Activated gamma-delta T cell treated with Interleukin-2 at 50 U/mL for 16 hours (primary cell): ENCODE results near the gene NEDD4L.

Source experiments
- DNase-seq: peaks from one replicate; pipeline ENCODE4 v3.0.0-alpha.2; 2020

The NEDD4L gene

DNA sequence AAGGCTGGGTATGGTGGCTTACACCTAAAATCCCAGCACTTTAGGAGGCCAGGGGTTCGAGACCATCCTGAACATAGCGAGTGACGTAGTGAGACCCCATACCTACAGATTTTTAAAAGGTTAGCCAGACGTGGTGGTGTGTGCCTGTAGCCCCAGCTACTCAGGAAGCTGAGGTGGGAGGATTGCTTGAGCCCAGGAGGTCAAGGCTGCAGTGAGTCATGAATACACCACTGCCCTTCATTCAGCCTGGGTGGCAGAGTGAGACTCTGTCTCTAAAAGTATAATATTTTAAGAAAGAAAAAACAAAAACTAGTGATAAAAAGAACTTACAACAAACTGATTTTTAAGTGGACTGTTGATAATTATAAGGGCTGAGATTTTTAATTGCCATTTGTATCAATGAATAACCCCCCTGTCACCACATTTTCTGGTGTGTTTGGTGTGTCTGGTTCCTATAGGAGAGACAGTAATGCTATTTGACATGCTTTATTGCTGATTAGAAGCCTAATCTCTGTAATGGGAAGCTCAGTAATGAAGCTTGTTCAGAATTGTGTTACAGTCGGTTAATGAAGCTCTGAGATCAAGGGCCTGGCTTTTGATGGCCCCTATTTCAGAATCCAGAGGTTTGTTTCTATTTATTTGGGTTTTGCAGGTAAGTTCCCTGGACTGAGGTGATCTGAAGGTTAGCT lies 147.0 kb downstream of the NEDD4L start:
- DNase-seq: no peak

DNA sequence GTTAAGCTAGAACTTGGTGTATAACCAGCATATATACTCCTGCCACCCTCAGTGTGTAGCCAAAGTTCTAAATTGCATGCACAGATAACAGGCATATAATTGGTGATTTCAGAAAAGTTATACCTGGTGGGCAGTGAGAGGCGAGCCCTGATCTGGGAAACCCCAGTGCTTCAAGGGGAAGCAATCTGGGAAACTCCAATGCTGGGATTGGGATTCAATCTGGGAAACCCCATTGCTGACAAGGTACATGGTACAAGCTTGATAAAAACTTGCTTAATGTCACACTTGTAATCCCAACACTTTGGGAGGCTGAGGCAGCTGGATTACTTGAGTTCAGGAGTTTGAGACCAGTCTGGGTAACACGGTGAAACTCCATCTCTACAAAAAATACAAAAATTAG lies 147.6 kb downstream of the NEDD4L start:
- DNase-seq: no peak

GRCh38 chr18:58192519-58192918 lies 148.5 kb downstream of the NEDD4L start:
- DNase-seq: no peak

GRCh38 chr18:58194028-58194427 lies 150.0 kb downstream of the NEDD4L start:
- DNase-seq: no peak

GRCh38 chr18:58195278-58195765 lies 151.3 kb downstream of the NEDD4L start:
- DNase-seq: no peak

DNA sequence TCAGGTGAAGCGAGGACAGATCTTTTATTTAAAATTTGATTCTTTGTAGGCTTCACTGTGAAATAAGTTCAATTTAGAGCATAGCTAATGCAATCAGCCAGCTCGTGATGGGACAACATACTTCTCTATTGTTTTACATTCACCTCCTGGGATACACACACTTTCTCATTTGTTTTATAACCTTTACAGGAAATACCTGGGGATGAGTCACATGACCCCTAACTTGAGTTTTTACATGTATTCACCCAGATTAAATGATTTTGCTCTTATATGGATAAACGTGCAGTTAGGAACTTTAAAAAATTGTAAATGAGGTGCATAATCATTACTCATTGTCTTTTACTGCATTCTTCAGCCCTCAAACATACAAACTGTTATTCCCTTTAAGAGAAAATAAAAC lies 152.1 kb downstream of the NEDD4L start:
- no peak for DNase-seq

DNA sequence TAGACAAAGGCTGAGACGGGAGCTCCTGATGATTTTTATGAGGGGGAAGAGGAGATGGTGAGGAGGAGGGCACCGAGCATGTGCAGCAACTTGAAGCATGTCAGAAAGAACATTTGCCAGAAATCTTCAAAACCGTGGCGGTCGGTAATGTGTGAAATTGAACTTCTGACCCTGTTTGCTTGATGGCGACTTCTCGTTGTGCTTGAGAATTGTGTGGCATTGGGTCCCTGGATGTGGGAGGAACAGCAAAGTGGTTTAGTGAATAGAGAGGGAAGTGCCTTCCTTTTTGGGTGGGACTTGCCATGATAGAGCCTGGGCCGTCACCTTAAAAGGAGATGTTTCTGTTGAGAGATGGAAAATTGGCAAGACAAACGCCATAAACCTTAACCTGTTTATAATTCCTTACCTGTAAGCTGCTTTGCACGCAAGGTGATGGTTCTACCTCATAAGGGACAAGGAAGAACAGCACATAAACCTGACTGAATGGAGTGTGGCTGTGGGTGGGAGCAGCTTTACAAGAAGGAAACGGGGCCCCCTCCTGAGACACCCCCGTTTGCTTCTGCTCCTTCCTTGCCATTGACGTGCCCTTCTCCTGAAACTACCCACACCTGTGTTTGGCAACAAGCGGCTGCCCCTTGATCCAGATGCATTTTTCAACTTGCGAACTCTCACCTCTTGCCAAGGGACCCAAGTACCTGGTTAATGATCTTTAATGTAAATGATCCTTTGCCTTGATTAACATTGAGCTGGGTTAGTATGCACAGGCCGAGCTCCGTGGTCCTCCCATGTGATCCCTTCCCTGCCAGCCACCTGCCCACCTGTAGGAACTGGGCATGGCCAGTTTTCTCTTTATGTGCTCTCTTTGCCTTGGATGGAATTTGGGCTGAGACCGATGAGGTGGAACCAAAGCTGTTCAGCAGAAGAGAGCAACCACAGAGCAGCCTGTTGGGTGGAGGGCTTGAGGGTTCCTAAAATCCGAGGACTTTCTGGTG lies 153.2 kb downstream of the NEDD4L start:
- DNase-seq: no peak

- no peak for DNase-seq
These were observed 157.2 kb downstream of the NEDD4L start for GRCh38 chr18:58201268-58201667.

DNA sequence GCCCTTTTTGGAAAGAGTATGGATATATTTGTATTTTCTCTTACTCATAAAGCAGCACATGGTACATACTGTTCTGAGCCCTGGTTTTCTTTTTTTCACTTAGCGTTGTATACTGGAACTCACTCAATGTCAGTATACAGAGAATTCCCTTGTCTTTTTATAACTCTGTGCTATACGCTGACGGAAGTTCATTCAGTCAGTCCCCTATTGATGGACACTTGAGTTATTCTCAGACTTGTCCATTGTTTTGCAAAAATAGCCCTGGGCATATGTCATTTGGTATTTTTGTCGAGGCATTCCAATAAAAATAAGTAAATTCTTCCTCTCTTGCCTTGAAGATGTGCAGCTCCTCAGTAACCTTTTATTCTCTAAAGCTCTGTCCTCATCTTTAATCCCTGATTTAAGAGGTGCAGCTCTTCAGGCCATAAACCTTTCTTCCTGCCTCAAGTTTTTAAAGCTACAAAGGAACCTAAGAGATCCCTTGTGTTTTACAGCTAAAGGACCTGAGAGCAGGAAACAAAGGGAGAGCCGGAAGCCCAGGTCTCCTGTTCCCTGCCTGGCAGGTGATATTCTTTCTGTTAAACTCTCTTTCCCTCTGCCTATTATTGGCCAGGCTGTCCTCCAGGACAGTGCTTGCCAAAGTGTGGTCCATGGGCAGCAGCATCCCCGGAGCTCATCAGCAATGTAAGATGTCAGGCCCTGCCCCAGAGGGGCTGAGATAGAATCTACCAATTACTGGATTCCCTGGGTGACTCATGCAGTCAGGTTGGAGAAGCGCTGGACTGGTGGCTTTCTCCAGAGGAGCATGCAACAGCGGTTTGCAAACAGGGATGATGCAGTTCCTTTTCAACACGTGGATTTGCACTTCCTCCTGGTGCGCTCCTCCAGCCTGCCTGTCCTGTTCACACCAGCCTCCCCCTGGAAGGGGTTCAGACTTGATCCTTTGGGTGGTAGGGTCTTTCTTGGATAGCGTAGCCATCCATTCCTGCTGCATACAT lies 158.0 kb downstream of the NEDD4L start:
- DNase-seq: no peak

- DNase-seq: no peak
These were observed 160.9 kb downstream of the NEDD4L start for GRCh38 chr18:58204776-58205442.

GRCh38 chr18:58205443-58206160 lies 161.6 kb downstream of the NEDD4L start:
- no peak for DNase-seq

GRCh38 chr18:58207520-58208152 lies 163.6 kb downstream of the NEDD4L start:
- DNase-seq: no peak

- DNase-seq: no peak
These were observed 164.3 kb downstream of the NEDD4L start for GRCh38 chr18:58208207-58208932.

- DNase-seq: no peak
These were observed 165.3 kb downstream of the NEDD4L start for GRCh38 chr18:58209326-58209725.

DNA sequence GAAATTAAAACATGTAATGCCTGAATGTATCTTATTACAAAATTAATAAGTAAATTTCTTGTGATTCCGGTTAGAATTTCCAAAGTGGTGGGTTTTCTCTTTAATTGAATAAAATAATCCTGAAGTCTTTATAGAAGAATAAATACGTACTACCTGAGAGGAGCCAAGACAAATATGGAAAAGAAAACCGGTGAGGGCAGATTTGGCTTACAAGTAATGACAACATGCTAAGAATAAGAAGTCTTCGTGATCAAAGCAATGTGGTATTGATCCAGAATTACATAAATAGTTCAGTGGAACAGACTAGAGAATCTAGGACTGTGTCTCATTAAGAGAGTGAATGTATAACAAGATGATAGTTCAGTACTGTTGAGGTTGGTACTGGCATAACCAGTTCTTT lies 167.5 kb downstream of the NEDD4L start:
- no peak for DNase-seq

DNA sequence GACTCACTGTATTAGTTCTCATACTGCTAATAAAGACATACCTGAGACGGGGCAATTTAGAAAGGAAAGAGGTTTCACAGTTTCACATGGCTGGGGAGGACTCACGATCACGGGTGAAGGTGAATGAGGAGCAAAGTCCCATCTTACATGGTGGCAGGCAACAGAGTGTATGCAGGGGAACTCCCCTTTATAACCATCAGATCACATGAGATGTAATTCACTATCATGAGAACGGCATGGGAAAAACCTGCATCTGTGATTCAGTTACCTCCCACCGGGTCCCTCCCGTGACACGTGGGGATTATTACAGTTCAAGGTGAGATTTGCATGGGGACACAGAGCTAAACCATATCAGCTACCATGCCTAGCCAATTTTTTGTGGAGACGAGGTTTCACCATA lies 168.2 kb downstream of the NEDD4L start:
- DNase-seq: no peak

- DNase-seq: no peak
These were observed 169.4 kb downstream of the NEDD4L start for GRCh38 chr18:58213440-58213839.

- no peak for DNase-seq
These were observed 171.0 kb downstream of the NEDD4L start for GRCh38 chr18:58215011-58215410.

- DNase-seq: no peak
These were observed 172.1 kb downstream of the NEDD4L start for GRCh38 chr18:58216071-58216481.

DNA sequence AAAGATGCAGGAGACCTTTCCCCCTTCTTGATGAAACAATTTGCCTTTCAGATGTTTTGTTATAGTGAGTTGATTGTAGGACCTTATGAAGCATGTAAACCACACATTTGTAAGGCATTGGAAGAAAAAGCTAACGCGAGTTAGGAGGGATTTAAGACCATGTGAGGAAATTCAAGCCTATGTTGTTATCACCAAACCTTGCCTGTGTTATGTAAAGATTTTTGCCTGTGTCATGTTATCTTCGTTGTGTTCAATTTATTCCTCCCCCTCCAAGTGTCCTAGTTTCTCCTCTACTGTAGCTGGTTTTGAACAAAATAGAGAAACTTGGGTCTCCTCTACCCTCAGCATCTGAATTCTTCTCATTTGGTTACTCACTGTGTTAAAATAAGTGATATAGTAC lies 173.0 kb downstream of the NEDD4L start:
- DNase-seq: no peak
